Stimulated activated CD8-positive, alpha-beta memory T cell treated with anti-CD3 and anti-CD28 coated beads, Interleukin-7, amount 100 ng/mL, for 48 hours (primary cell): ENCODE data around the gene AMOTL1.
"Not testable (repeated sequence)": the region's sequence is repeated elsewhere in the genome, so short reads cannot be mapped to it uniquely, and the experiment has no call there.

Experiments used
- DNase-seq, 2 donors: peaks; one replicate each; pipeline ENCODE4 v3.0.0-alpha.2; 2020; ENCODE audit warnings: low read depth in 1 of 2; ENCODE audit errors: extremely low read depth in 1 of 2

AMOTL1 gene

DNA sequence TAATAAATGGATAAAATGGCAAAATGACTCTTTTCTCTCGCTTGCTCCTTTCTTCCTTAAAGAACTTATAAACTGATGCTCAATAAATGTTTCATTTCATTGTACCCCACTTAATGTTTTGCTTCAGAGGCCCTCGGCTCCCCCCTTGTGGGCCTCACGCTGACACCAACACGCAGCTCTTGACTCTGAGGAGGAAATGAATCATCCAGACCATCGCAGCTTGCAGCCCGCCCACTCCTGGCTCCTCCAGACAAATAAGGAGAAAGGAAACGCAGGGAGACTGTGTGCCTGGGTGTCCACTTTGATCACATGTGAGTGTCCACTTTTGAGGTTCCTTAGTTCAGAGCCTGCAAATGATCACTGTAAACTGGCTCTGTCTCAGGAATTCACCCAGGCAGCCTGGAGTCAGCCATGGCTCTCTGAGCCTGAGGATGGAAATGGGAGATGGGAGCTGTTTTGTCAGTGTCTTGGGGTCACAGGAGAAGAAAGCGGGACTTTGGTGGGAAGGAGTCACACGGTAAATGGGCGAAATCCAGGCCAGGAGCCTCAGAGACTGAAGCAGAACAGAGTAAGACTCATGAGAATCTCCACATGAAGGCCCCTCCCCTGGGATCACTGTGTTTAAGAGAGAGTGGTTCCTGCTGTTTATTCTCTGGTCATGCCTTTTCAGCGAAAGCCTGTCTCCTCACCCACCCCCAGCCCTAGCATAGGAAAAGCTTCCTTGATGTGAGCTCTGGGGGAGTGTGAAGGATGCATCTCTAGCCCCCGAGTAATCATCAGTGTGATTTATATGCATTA, 108.7 kb downstream of the AMOTL1 start:
- DNase-seq: peak; percentile 52 to 73

- no peak for DNase-seq
Observed at GRCh38 chr11:94877443-94878200, 109.5 kb downstream of the AMOTL1 start.

DNA sequence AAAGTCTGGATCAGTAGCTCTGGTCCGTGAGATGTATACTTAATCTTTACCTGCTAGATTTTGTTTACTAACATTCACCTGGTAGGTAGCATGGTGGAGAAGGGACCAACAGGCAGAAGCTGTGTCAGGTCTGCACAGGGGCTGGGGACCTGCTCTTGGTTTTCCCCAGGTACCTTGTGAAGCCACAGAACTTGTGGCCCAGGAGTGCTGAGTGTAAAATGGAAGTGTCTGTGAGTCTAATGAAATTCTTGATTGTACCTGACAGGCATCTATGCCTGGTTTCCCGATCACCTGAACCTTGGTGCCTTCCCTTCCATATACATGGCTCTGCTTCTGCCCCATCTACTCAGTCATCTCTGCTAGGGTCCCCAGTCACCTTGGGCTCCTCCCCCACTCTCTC, 110.8 kb downstream of the AMOTL1 start:
- no peak for DNase-seq

GRCh38 chr11:94880216-94880615, 112.1 kb downstream of the AMOTL1 start:
- DNase-seq: no peak

- DNase-seq: no peak
Observed at GRCh38 chr11:94882931-94883330, 114.8 kb downstream of the AMOTL1 start.

DNA sequence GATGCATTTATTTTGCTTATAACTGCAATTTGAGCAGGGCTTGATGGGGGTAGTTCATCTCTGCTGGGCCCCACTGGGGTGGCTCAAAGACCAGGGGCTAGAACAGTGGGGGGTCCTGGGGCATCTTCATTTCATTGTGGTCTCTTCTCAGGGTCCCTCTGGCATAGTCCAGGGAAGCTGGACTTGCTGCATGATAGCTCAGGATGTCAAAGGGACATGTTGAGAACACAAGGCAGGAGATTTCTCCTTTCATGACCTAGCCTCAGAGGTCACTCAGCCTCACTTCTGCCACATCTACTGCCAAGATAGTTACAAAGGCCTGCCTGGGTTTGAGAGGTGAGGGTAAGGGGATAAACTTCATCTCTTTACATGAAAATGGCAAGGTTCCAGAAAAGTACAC, 115.7 kb downstream of the AMOTL1 start:
- no peak for DNase-seq

GRCh38 chr11:94884376-94884775, 116.2 kb downstream of the AMOTL1 start:
- DNase-seq: no peak

DNA sequence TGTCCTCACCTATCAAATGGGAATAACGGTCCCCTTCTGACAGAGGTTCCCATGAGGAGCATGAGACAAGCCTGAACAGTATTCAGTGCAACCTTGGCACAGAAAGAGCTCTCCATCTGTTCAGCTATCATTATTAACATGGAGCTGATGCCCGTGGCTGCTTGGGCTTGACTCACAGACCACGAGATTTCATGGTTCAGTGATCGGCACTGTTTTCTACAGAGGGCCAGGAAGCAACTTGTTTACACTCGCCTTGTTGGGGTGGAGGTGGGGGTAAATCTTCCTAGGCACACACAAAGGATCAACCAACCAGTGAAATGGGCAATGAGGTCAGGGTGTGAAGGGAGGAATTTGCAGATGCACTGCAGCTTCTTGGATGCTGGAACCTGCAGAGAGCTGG, 117.0 kb downstream of the AMOTL1 start:
- no peak for DNase-seq

DNA sequence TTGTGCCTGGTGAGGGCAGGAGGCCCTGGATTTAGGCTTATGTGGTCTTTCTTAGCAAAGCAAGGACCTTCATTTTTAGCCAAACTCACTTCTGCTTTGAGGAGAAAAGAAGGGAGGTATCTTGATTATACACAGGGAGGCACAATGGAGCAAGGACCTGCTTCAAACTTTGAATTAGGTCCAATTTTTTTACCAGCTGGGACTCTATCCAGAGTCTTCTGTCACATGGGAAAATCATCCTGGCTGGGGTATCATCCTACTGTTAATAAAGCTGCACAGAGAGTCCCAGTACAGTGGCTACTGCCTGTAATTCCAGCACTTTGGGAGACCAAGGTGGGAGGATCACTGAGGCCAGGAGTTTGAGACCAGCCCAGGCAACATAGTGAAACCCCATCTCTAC, 117.4 kb downstream of the AMOTL1 start:
- DNase-seq: no peak

DNA sequence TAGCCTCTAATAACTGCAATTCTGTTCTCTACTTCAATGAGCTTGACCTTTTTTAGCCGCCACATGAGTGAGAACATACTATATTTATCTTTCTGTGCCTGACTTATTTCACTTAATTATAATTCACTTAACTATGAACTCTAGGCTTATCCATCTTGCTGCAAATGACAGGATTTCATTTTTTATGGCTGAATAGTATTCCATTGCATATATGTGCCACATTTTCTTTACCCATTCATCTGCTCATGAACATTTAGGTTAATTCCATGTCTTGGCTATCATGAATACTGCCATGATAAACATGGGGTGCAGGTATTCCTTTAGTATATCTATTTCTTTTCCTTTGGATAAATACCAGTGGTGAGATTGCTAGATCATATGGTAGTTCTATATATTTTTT, 120.0 kb downstream of the AMOTL1 start:
- DNase-seq: no peak

DNA sequence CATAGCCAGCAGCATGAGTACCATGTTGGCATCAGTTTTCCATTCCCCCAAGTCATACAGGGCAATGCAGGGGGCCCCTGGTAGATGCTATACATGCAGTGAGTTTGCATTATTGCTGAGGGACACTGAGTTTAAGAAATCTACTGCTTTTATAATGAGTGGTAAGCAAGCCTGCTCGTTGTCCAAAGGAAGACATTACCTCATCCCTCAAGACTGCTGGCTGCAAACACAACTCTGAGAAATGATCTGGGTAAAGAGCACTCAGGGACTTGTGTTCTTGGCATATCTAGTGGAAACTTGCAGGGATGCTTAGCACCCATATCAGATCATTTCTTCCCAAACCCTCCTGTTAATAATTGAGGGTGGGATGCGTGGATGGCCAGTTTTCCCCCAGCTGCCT, 127.3 kb downstream of the AMOTL1 start:
- DNase-seq: no peak

DNA sequence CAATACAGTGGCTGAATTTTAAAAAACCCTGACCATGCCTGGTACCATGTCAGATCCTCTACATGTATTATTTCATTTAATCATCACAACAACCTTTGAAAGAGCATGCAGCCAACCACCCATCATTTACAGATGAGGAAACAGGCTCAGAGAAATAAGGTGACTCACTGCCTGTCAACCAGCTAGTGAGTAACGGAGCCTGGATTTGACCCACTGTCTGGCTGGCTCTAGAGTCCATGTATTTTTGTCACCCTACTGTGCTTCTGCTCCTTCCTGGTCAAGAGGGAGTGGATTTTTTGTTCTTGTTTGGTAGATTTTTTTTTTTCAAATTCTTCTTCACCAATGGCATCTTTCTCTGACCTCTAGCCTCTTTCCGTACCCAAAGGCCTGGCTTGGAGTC, 127.8 kb downstream of the AMOTL1 start:
- DNase-seq: no peak

DNA sequence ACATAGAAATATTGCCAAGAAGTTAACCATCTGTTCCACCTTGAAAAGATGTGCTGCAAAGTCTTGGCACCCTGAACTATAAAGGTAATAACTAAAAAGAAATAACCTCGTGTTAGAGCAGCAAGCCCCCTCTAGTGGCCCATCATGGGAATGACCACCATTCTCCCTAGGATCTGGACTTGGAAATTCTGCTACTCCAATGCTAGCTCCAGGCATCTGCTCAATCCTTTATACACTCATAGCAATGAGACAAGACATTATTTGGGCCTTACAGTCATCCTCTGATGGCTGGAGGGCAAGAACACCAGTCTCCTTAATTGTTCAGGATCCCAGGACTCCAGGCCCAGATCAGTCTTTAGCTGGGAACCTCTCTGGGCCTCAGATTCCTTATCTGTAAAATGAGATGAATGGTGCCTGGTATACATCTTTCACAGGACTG, 129.2 kb downstream of the AMOTL1 start:
- peak in 1 of 2 donors; percentile 12 for DNase-seq

GRCh38 chr11:94907226-94907625, 139.1 kb downstream of the AMOTL1 start:
- DNase-seq: no peak

- DNase-seq: no peak
Observed at GRCh38 chr11:94909371-94909820, 141.2 kb downstream of the AMOTL1 start.

- DNase-seq: no peak
Observed at GRCh38 chr11:94910270-94910669, 142.1 kb downstream of the AMOTL1 start.

DNA sequence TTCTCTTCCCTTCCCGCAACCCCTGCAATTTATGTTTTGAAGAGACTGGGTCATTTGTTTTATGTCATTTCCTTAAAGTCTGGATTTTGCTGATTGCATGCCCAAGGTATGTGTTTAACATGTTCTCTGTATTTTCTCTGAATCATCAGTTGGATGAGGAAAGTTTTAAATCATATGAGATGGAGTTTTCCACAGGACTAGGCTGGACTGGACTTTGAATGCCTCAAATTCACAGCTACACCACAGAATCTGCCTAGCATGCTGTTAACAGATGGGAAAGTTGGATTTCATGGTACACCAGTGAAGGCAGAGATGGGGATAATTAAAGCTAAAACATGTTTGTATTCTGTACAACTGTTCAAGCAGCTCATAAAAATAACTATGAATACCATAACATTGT, 142.6 kb downstream of the AMOTL1 start:
- no peak for DNase-seq

DNA sequence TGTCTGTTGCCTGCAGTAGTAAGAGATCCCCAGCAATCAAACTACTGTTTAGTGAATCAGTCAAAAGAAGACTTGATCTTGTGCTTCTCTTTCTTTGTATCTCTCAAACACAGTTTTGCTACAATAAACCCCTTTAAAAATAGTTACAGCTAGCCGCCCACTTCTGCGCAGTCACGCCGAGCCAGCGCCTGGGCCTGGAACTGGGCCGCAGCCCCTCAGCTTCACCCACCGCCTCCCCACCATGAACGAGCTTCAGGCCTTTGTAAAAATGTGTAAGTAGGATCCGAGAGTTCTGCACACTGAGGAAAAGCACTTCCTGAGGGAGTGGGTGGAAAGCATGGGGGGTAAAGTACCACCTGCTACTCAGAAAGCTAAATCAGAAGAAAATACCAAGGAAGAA, 144.7 kb downstream of the AMOTL1 start:
- DNase-seq: no peak

GRCh38 chr11:94913718-94914394, 145.7 kb downstream of the AMOTL1 start:
- DNase-seq: not testable (repeated sequence)

GRCh38 chr11:94920311-94920710, 152.2 kb downstream of the AMOTL1 start:
- DNase-seq: no peak

GRCh38 chr11:94922321-94923003, 154.3 kb downstream of the AMOTL1 start:
- no peak for DNase-seq
